ENCODE data around the gene SLC5A1.
"Not testable (repeated sequence)": the region's sequence is repeated elsewhere in the genome, so short reads cannot be mapped to it uniquely, and the experiment has no call there.

Gene SLC5A1

GRCh38 chr22:32083814-32084213 lies 40.8 kb downstream of the SLC5A1 start:
- DNase-seq (ENCODE audit: low read depth in 2 of 2) = no peak

DNA sequence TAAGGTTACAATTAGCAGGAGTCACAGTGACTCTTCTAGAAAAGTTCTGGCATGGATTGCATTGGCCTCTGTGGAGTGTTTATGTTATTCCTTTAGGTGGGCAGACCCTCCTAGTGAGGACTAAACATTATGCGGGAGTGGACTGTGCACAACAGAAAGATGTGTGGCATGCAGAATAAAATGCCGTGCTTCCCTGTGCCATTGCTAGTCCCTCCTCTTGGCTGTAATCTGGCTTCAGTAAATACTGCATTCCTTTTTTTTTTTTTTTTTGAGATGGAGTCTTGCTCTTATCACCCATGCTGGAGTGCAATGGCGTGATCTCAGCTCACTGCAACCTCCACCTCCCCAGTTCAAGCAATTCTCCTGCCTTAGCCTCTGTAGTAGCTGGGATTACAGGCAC lies 45.0 kb downstream of the SLC5A1 start:
- no peak for DNase-seq (ENCODE audit: low read depth in 2 of 2)

- DNase-seq (ENCODE audit: low read depth in 2 of 2) = no peak
Measured at GRCh38 chr22:32097018-32097417, 54.0 kb downstream of the SLC5A1 start.

DNA sequence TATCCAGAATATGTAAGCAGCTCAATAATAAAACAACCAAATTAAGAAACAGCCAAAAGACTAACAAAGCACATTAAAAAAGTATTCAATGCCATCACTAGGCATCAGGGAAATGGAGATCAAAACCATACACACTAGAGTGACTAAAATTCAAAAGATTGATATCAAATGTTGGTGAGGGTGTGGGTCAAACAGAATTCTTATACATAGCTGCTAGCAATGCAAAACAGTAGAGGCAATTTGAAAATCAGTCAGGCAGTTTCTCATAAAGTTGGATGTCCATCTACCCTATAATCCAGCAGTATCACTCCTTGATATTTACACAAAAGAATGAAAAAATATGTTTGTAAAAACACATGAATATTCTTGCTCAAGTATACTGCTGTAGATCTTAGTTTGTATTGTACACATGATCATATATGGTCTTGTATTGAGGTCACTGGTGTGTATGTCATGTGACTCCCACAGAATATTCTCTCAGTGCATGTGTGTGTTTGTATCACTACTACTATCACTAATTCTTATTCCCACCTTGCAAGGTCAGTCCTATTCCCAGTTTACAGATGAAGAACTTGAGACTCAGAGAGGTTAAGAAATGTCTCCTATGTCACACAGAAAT lies 54.9 kb downstream of the SLC5A1 start:
- no peak for DNase-seq (ENCODE audit: low read depth in 2 of 2)

- no peak for DNase-seq (ENCODE audit: low read depth in 2 of 2)
Measured at GRCh38 chr22:32100711-32101110, 57.6 kb downstream of the SLC5A1 start.

GRCh38 chr22:32103658-32104315 lies 60.7 kb downstream of the SLC5A1 start:
- no peak for DNase-seq (ENCODE audit: low read depth in 2 of 2)

- DNase-seq (ENCODE audit: low read depth in 2 of 2) = no peak
Measured at GRCh38 chr22:32106930-32107329, 63.9 kb downstream of the SLC5A1 start.

GRCh38 chr22:32112380-32112779 lies 69.3 kb downstream of the SLC5A1 start:
- no peak for DNase-seq (ENCODE audit: low read depth in 2 of 2)

DNA sequence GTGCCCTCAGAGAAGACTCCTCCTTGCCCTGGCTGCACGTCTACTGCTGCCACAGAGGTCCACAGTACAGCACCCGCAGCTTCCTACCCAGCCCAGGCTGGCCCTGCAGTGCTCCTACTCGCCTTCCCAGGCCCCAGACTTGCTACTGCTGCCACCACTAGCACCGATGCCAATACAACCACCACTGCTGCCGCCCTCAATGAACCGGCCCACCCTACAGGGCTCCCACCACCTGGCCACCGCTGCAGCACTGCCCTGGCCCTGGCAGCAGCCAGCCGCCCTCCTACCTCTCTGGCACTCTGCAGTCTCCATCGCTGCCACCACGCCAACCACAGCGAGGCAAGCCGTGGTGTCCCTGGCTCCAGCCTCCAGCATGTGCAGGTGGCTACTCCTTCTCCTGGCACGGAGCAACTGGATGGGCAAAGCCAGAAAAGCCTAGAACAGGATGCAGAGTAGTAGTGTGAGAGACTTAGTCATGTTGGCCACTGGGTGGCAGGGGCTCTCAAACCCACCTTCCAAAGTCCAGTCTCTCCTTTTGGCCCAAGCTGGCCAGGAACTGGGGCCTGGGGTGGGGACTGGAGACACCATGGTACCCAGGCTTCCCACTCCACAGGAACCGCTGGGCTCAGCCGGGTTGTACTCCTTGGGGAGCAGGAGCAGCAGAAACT lies 76.6 kb downstream of the SLC5A1 start:
- no peak for DNase-seq (ENCODE audit: low read depth in 2 of 2)

DNA sequence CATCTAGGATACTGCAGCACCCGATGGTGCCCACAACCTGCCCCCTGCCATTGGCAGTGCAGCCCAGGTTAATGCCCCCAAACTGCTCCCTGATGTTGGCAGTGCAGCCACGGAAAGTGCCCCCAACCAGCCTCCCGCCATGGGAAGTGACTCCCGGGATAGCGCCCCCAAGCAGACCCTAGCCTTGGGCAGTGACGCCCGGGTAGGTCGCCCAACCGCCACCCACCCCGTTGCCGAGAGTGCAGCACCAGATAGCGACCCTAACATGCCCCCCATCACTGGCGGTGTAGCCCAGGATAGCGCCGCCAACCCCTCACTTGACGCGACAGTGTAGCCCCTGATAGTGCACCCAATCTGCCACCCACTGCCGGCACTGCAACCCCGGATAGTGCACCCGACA lies 77.5 kb downstream of the SLC5A1 start:
- no peak for DNase-seq (ENCODE audit: low read depth in 2 of 2)

DNA sequence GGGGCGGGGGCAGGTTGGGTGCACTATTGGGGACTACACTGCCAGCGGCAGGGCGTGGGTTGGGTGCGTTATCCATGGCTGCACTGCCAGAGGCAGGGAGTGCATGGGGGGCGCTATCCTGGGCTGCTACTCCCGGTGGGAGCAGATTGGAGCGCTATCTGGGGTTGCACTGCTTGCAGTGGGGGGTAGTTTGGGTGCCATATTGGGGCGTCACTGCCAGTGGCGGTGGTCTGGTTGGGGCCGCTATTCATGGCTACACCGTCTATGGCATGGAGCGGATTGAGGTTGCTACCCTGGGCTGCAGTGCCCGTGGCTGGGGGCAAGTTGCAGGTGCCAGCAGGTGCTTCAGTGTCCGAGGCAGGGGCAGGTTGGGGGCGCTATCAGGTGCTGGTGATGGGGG lies 79.8 kb downstream of the SLC5A1 start:
- no peak for DNase-seq (ENCODE audit: low read depth in 2 of 2)

GRCh38 chr22:32123657-32124056 lies 80.6 kb downstream of the SLC5A1 start:
- DNase-seq (ENCODE audit: low read depth in 2 of 2) = no peak

- no peak for DNase-seq (ENCODE audit: low read depth in 2 of 2)
Measured at GRCh38 chr22:32127904-32128303, 84.8 kb downstream of the SLC5A1 start.

GRCh38 chr22:32130464-32130863 lies 87.4 kb downstream of the SLC5A1 start:
- DNase-seq (ENCODE audit: low read depth in 2 of 2) = no peak

DNA sequence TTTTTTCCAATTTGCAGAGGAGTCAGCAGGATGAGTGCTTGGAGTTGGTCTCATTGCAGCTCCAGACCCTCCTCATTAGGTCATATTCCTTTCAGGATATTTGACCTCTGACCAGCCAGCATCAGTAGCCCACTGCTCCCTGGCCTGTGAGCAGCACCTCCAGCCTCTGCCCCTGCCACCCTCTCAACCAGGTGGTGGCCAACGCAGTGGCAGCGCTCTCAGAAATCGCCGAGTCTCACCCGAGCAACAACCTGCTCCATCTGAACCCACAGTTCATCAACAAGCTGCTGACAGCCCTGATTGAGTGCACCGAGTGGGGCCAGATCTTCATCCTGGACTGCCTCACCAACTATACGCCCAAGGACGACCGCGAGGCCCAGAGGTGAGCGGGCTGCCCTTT lies 89.1 kb downstream of the SLC5A1 start:
- DNase-seq (ENCODE audit: low read depth in 2 of 2) = no peak

GRCh38 chr22:32132783-32133182 lies 89.7 kb downstream of the SLC5A1 start:
- no peak for DNase-seq (ENCODE audit: low read depth in 2 of 2)

- DNase-seq (ENCODE audit: low read depth in 2 of 2) = not testable (repeated sequence)
Measured at GRCh38 chr22:32134796-32135195, 91.7 kb downstream of the SLC5A1 start.

DNA sequence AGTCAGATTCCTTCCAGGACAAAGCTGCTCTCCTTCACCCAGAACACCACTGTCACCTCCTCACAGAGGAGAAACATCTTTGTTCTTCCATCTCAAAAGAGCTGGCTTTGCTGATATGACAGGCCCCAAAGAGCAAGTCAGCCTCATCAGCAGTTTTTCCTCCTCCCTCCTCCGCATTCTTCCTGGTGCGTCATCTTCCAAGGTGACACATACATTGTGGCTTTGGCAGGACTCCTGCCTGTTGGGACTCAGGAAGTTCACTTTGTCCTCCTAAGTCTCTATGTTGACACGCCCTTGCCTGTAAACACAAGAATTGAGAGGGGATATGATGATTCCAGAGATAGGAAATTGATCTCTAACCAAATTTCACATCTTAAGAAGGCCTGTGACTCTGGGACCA lies 92.9 kb downstream of the SLC5A1 start:
- DNase-seq (ENCODE audit: low read depth in 2 of 2) = not testable (repeated sequence)

GRCh38 chr22:32136881-32137280 lies 93.8 kb downstream of the SLC5A1 start:
- DNase-seq (ENCODE audit: low read depth in 2 of 2) = not testable (repeated sequence)

DNA sequence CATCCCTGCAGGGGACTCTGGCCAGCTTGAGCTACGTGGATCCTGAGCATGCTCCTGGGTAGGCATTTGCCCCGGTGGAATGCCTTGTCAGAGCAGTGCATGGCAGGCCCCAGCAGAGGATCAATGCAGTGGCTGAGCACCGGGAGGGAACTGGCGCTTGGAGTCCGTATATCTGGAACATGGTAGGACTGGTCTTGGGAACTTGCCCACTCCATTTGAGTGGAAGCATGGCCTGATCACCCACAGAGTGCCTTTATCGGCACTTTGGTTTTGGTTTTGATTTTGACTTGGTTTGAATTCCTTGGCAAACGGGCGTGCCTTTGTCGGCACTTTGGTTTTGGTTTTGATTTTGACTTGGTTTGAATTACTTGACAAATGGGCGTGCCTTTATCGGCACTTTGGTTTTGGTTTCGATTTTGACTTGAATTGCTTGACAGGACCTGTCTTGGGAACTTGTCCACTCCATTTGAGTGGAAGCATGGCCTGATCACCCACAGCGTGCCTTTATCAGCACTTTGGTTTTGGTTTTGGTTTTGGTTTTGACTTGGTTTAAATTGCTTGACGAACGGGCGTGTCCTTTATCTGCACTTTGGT lies 94.8 kb downstream of the SLC5A1 start:
- DNase-seq (ENCODE audit: low read depth in 2 of 2) = peak in 1 of 2 donors; percentile 36

DNA sequence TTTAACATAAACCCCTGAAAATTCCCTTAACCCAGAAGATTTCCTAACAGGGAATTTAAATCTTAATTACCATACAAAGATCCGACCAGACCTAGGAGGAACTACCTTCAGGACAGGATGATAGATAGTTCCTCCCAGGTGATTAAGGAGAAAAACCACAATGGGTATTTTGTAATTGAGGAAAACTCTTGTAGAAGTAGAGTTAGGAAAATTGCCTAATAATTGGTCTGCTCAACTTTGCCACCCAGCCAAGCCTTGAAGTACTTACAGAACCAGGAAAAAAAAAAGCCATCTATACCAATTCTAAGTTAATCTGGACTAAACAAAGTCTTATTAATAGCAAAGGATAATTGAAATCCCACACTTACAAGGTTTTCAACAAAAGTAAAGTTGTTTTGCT lies 95.5 kb downstream of the SLC5A1 start:
- DNase-seq (ENCODE audit: low read depth in 2 of 2) = not testable (repeated sequence)

DNA sequence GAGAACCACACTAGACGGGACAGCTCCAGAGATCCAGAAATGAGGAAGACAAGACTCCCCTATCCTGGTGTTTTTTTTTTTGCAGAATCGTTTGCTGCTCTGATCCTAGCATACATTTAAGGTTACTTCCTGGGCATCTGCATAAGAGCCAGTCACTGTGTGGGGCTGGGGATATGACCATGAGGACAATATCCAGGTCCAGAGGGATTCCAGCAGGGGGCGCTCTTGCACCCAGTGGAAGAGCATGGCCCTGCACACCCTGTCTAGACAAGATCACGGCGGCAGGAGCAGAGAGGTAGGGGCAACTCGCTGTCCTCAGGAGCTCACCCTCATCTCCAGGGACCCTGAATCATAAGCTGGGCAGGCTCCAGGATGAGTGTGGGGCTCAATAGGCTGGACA lies 97.6 kb downstream of the SLC5A1 start:
- DNase-seq (ENCODE audit: low read depth in 2 of 2) = not testable (repeated sequence)

DNA sequence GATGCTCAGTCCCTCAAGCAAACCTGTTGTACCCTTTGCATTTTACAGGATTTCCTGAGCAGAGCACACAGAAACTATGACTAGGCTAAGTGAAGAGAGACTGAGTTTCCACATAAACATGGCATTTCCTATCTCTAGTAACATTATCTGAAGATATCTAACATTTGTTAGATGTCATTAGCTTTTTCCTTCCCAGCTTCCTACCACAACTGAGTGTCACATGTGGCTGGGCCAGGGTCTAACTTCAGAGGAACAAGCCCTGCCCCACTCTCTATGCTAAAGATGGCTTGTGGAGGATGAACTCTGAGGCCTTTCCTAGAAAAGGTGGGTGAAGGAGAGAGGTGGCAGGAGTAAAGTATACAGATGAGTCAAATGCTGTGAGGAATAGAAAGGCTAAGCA lies 99.5 kb downstream of the SLC5A1 start:
- DNase-seq (ENCODE audit: low read depth in 2 of 2) = no peak
